CD14-positive monocyte (primary cell): ENCODE data around the gene PHC2. TPM values are rescaled to one million over a fixed set of nuclear protein-coding genes. Genes with fewer than 3 reads are reported as not detected.

ENCODE experiments used
- DNase-seq, 3 donors: peaks; one replicate each; pipeline ENCODE4 v3.0.0-alpha.2; 2011 to 2022
- H2AFZ ChIP-seq: 2 replicates; pipeline ENCODE4 v1.6.0; 2012; ENCODE audit warnings: mild to moderate bottlenecking, low read depth, low read length, inconsistent platforms; ENCODE audit not compliant: insufficient read depth, poor library complexity, severe bottlenecking
- H3K27ac ChIP-seq, 2 donors: 1 replicate in 1 of 2; 2 replicates in 1 of 2; pipeline ENCODE4 v1.5.1; 2012 to 2013; ENCODE audit warnings: low read length in 2 of 2, control low read depth in 1 of 2, inconsistent platforms in 1 of 2, low read depth in 1 of 2, mild to moderate bottlenecking in 1 of 2
- H3K27me3 ChIP-seq, 2 donors: one replicate each; pipeline versions ENCODE4 v1.6.0 to v1.6.1; 2011 to 2013; ENCODE audit warnings: low read length in 2 of 2; ENCODE audit not compliant: control insufficient read depth in 2 of 2, insufficient read depth in 2 of 2
- H3K36me3 ChIP-seq, 2 donors: replicated peaks in 1 of 2; 1 replicate in 1 of 2; 2 replicates in 1 of 2; pipeline versions ENCODE4 v1.5.1 to v1.6.1; 2012 to 2013; ENCODE audit warnings: low read length in 2 of 2, control low read depth in 1 of 2, inconsistent platforms in 1 of 2, mild to moderate bottlenecking in 1 of 2; ENCODE audit not compliant: insufficient read depth in 2 of 2, control insufficient read depth in 1 of 2
- H3K4me1 ChIP-seq, 2 donors: 1 replicate in 1 of 2; 2 replicates in 1 of 2; pipeline versions ENCODE4 v1.5.1 to v1.6.1; 2012 to 2013; ENCODE audit warnings: low read length in 2 of 2, control low read depth in 1 of 2, inconsistent platforms in 1 of 2, mild to moderate bottlenecking in 1 of 2, moderate library complexity in 1 of 2; ENCODE audit not compliant: insufficient read depth in 2 of 2, control insufficient read depth in 1 of 2
- H3K4me2 ChIP-seq: replicated peaks from 2 replicates; pipeline ENCODE3; 2012; ENCODE audit warnings: low read length, moderate library complexity, mild to moderate bottlenecking; ENCODE audit not compliant: poor library complexity, severe bottlenecking; ENCODE audit errors: extremely low read depth
- H3K4me3 ChIP-seq, 3 experiments: fragments of 200-600 bp in 1 of 3; sonication (generic) in 1 of 3; replicated peaks in 1 of 3; 1 replicate in 2 of 3; 2 replicates in 1 of 3; pipeline ENCODE4 v1.5.1; 2011 to 2013; ENCODE audit warnings: low read length in 3 of 3, mild to moderate bottlenecking in 3 of 3, control low read depth in 2 of 3, low read depth in 2 of 3, inconsistent platforms in 1 of 3, moderate library complexity in 1 of 3
- H3K79me2 ChIP-seq: 2 replicates; pipeline ENCODE4 v1.6.0; 2012; ENCODE audit warnings: mild to moderate bottlenecking, control low read depth, inconsistent platforms, low read length, moderate library complexity; ENCODE audit not compliant: insufficient read depth
- H3K9ac ChIP-seq: 2 replicates; pipeline ENCODE4 v1.6.0; 2017; ENCODE audit warnings: low read length, mild to moderate bottlenecking; ENCODE audit not compliant: insufficient read depth, poor library complexity, severe bottlenecking
- H3K9me3 ChIP-seq, 2 donors: replicated peaks in 1 of 2; 1 replicate in 1 of 2; 2 replicates in 1 of 2; pipeline versions ENCODE4 v1.5.1 to v1.6.1; 2012 to 2013; ENCODE audit warnings: low read length in 2 of 2, control low read depth in 1 of 2; ENCODE audit not compliant: control insufficient read depth in 1 of 2, insufficient read depth in 1 of 2
- H4K20me1 ChIP-seq: 2 replicates; pipeline ENCODE4 v1.6.0; 2012; ENCODE audit warnings: mild to moderate bottlenecking, low read length, control low read depth, moderate library complexity; ENCODE audit not compliant: insufficient read depth
- H3K27ac Mint-ChIP-seq, 7 donors: one replicate each; pipeline ENCODE4 v1.8.0; 2020; ENCODE audit warnings: mild to moderate bottlenecking in 7 of 7, mixed read lengths in 7 of 7, moderate library complexity in 6 of 7, inconsistent platforms in 2 of 7
- H3K27me3 Mint-ChIP-seq, 3 donors: one replicate each; pipeline ENCODE4 v1.8.0; 2021 to 2022; ENCODE audit warnings: low read depth in 3 of 3, mild to moderate bottlenecking in 3 of 3, mixed read lengths in 3 of 3, moderate library complexity in 3 of 3, inconsistent platforms in 1 of 3
- H3K36me3 Mint-ChIP-seq, 2 donors: one replicate each; pipeline ENCODE4 v1.8.0; 2020; ENCODE audit warnings: mixed read lengths in 2 of 2, inconsistent platforms in 1 of 2, mild to moderate bottlenecking in 1 of 2
- H3K4me1 Mint-ChIP-seq: one replicate; pipeline ENCODE4 v1.8.0; 2020; ENCODE audit warnings: mild to moderate bottlenecking, mixed read lengths
- H3K4me3 Mint-ChIP-seq, 2 donors: one replicate each; pipeline ENCODE4 v1.8.0; 2020; ENCODE audit warnings: mild to moderate bottlenecking in 2 of 2, mixed read lengths in 2 of 2, moderate library complexity in 1 of 2
- H3K9me3 Mint-ChIP-seq, 7 donors: one replicate each; pipeline ENCODE4 v1.8.0; 2020 to 2022; ENCODE audit warnings: mixed read lengths in 7 of 7, mild to moderate bottlenecking in 6 of 7, moderate library complexity in 6 of 7, inconsistent platforms in 2 of 7
- WGBS: methylation state at CpG from one replicate; pipeline ENCODE4 v1.1.5; 2013; ENCODE audit warnings: missing lambda C conversion rate; ENCODE audit not compliant: insufficient coverage; 5-methylcytosine and 5-hydroxymethylcytosine counted together
- intact Hi-C, 2 donors: fragments of 100-400 bp; cut with micrococcal nuclease; formaldehyde crosslinking; loops; one replicate each; pipeline versions ENCODE4 v1.15.0 to v1.15.1; 2023
- polyA plus RNA-seq, 3 donors: library from polyadenylated mRNA; depleted of rRNA in 1 of 3; unstranded in 2 of 3; stranded (reverse) in 1 of 3; fragments of 300-500 nt in 2 of 3; fragments of >200 nt in 1 of 3; fragmentation: Illumina TruSeq in 2 of 3; gene quantifications; 1 replicate in 2 of 3; 2 replicates in 1 of 3; pipeline ENCODE4 v1.2.3, GENCODE V29; 2012 to 2021
- TF ChIP-seq, protein P1 (sequence below): fragments of 200-600 bp; IDR thresholded peaks from one replicate; pipeline ENCODE4 v1.8.0; 2022; ENCODE audit warnings: antibody characterized with exemption, mild to moderate bottlenecking

PHC2 gene
- polyA plus RNA-seq, 3 donors, result 18.9 to 85.3 (median 53.1) TPM

DNA sequence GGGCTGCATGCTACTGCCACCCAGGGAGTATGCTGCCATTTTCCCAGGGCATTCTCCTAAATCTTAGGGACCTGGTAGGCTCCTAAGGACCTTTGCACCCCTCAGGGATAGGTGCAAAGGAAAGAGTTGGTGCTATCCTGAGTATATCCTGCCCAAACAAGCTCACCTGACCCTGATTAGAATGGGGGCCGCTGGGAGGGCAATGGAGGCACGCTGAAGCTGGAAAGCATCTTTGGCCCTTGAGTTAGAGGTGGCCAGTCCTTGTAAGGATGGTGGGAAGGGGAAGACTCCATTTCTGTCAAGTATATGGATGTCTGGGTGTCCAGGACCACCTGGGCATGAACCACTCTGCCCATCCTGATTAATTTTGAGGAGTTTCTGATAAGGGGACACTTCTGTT lies 61.1 kb downstream of the PHC2 start:
- no peak overlapping the region for H3K4me3 Mint-ChIP-seq
- no peaks in the 10 kb centered on the region for H3K79me2 ChIP-seq
- H3K4me3 ChIP-seq, result no peak overlapping the region
- peaks cover 0 to 6% (median 4%) of the 10 kb centered on the region in 3 donors for H3K27me3 Mint-ChIP-seq
- no peaks in the 10 kb centered on the region for H3K9me3 Mint-ChIP-seq
- H3K27ac ChIP-seq, result no peak overlapping the region
- H3K4me1 Mint-ChIP-seq, result peaks cover 16% of the 10 kb centered on the region
- H3K4me2 ChIP-seq, result no peak overlapping the region
- peaks cover 21 to 28% of the 10 kb centered on the region in 2 donors for H3K36me3 Mint-ChIP-seq
- H3K27ac Mint-ChIP-seq, result no peak overlapping the region
- no peak for DNase-seq
- no peak overlapping the region for H2AFZ ChIP-seq
- intact Hi-C loops, result loop anchor here in 1 of 2 donors (10.0 kb wide), 1 partner anchor 95 kb away; no protein-coding TSS in a partner anchor
- no peaks in the 10 kb centered on the region for H3K36me3 ChIP-seq
- WGBS, result no CpG with 5 or more reads among the region's 2 CpGs
- H4K20me1 ChIP-seq, result no peaks in the 10 kb centered on the region
- H3K27me3 ChIP-seq, result no peaks in the 10 kb centered on the region
- H3K4me1 ChIP-seq, result peaks cover 12 to 13% of the 10 kb centered on the region in 2 donors
- TF ChIP-seq, protein P1, sequence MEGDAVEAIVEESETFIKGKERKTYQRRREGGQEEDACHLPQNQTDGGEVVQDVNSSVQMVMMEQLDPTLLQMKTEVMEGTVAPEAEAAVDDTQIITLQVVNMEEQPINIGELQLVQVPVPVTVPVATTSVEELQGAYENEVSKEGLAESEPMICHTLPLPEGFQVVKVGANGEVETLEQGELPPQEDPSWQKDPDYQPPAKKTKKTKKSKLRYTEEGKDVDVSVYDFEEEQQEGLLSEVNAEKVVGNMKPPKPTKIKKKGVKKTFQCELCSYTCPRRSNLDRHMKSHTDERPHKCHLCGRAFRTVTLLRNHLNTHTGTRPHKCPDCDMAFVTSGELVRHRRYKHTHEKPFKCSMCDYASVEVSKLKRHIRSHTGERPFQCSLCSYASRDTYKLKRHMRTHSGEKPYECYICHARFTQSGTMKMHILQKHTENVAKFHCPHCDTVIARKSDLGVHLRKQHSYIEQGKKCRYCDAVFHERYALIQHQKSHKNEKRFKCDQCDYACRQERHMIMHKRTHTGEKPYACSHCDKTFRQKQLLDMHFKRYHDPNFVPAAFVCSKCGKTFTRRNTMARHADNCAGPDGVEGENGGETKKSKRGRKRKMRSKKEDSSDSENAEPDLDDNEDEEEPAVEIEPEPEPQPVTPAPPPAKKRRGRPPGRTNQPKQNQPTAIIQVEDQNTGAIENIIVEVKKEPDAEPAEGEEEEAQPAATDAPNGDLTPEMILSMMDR, result no peak
- no peaks in the 10 kb centered on the region for H3K9me3 ChIP-seq
- no peak overlapping the region for H3K9ac ChIP-seq

DNA sequence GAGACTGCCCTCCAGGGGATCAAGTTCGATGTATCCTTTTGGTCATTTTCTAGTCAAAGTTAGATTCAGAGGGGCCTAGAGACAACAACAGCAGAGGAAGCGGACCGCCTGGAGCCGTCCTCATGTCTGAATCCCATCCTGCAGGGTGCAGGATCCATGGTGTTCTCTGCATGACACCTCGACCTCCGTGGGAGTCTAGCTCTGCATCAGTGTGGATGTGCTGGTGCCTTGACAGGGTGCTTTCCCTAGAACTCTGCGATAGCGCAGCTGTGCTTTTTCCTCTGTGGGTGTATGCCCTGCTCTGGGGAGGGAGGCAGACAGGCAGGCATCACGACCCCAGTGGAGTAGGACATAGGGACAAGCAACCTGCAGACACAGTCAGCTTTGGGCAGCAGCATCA lies 61.8 kb downstream of the PHC2 start:
- H2AFZ ChIP-seq, result no peak overlapping the region
- intact Hi-C loops, result loop anchor here in 1 of 2 donors (10.0 kb wide), 1 partner anchor 96 kb away; no protein-coding TSS in a partner anchor
- 97% methylated on average over 7 of the region's 9 CpGs for WGBS
- Mint-ChIP-seq H3K4me3 (no peak overlapping the region), H3K27ac (no peak overlapping the region), H3K36me3 (peaks cover 21 to 28% of the 10 kb centered on the region in 2 donors), H3K4me1 (peaks cover 16% of the 10 kb centered on the region), H3K27me3 (peaks cover 0 to 6% (median 4%) of the 10 kb centered on the region in 3 donors), H3K9me3 (no peaks in the 10 kb centered on the region)
- no peak overlapping the region for H3K4me3 ChIP-seq
- H3K9ac ChIP-seq, result no peak overlapping the region
- no peaks in the 10 kb centered on the region for H3K9me3 ChIP-seq
- H3K27ac ChIP-seq, result no peak overlapping the region
- no peaks in the 10 kb centered on the region for H3K27me3 ChIP-seq
- no peaks in the 10 kb centered on the region for H3K36me3 ChIP-seq
- H3K4me1 ChIP-seq, result peaks cover 12 to 13% of the 10 kb centered on the region in 2 donors
- H3K4me2 ChIP-seq, result no peak overlapping the region
- H4K20me1 ChIP-seq, result no peaks in the 10 kb centered on the region
- DNase-seq, result no peak
- TF ChIP-seq, protein P1, result no peak
- no peaks in the 10 kb centered on the region for H3K79me2 ChIP-seq
